IPS DF 19.7 (cell line): Measurements from ENCODE around the gene CSPG5.

Experiments used
- DNase-seq: peaks from one replicate; pipeline ENCODE4 v3.0.0-alpha.2; 2013; ENCODE audit warnings: low read depth, low spot score

Gene CSPG5

GRCh38 chr3:47586746-47587145, 8.1 kb upstream of the CSPG5 start:
- no peak for DNase-seq

GRCh38 chr3:47583320-47584075, 4.8 kb upstream of the CSPG5 start:
- no peak for DNase-seq

DNA sequence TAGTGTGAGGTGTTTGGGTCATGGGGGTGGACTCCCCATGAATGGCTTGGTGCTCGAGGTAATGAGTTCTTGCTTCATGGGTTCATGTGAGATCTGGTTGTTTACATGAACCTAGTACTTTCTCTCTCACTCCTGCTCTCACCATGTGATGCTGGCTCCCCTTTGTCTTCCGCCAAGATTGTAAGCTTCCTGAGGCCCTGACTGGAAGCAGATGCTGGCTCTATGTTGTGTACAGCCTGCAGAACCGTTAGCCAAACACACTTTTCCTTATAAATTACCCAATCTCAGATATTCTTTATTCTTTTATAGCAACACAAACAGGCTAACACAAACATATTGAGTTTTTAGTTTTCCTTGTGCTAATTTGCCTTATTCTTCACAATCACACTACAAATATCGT, 3.2 kb upstream of the CSPG5 start:
- no peak for DNase-seq

- no peak for DNase-seq
Observed at GRCh38 chr3:47581422-47581821, 2.8 kb upstream of the CSPG5 start.

DNA sequence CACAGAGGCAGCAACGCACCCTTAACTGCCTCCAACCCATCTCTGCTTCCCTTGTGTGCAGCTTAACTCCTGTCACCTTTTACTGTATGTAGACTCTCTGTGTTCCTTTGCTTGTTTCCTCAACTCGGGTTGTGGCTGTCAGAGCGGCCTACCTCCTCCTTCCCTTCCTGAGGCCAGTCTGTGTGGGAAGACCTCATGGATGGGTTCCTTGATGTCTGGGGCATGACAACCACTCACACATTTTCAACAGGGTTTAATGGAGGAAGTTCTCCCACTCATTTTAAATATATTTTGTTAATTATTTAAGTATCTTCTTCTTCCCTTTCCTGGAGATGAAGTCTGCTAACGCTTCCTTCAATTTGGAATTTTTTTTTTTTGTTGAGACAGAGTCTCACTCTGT, 1.8 kb upstream of the CSPG5 start:
- DNase-seq: no peak

DNA sequence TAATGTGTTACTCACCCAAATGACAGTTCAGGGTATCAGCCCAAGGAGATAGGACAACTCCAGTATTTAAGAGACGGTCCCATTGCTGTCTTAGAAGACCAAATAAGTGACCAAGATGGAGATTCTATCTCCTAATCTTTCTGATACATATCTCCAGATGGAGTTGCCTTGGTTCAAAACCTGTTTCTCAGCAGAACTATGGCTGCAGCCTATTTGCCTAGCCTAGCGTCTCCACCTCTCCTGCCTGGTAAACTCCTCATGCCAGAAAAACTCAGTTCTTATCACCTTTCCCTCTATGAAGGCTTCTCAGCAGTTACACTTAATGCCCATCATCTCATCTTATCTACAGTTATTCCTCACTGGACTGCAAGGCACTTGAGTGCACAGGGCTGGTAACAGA, 1.2 kb upstream of the CSPG5 start:
- no peak for DNase-seq

- no peak for DNase-seq
Observed at GRCh38 chr3:47578119-47578632, 489 bp downstream of the CSPG5 start.

DNA sequence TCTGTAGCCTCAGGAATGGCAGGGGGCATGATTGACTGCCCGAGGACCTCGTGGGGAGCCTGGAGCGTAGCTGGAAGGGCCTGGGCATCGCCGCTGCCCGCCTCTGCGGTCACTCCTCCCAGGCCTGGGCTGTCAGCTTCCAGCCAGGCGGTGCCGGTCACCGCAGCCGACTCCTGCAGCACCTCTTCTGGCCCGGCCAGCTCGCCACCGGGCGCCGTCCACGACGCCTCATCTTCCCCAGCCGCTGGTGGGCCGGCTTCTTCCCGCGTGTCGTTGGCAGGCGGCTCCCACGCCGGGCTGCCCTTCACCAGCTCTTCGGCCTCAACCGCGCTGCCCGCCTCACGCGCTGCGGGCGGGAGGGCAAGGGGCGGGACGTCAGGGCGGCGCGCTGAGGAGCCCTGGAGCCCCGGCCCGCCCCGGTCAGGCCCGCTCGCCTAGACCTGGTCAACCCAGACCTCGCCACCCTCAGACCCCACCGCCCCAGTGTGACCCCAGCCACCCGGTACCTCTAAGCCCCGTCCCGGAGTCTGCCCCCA, 1.0 kb downstream of the CSPG5 start:
- DNase-seq: no peak

DNA sequence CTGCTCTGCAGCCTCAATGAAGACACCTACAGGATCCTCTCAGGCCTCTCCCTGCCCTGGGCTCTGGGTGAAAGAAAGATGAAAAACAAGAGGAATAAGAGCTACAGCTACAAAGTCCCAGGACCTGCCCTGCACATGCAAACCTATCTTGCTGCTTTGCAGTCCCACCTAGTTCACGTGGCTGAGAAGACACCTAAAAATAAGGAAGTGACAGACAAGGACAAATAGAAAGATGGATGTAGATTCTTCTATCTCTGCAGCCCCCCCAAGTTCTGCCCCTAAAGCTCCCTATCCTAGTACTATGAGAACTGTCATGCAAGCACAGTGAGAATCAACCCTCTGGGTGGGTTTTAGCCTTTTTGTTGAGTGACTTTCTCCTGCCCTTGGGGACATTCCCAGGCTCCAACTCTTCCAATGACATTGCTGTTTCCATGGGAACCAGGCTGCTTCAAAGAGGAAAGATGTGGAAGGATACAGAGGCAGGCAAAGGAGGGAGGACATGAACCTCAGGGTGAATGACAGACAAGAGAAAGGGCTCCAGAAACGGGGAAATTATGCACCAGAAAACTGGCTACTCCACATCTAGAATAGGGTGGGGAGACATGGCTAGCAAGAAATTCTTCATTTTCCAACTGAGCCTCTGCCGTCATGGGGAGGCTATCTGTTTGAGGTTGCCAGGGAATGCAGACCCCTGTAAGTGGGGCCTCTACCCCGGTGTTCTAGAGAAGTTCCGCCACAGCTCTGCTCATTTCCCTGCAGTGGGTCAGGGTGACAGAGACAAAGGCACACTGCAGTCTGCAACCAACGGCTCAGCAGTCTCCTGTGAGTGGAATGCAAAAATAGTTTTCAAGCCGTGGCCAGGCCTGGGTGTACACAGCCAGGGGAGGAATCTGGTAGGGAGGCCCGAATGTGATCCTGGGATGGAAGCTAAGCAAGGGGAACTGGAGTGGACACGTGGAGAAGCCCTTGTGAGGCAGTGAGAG, 5.2 kb downstream of the CSPG5 start:
- no peak for DNase-seq

GRCh38 chr3:47571391-47572175, 7.1 kb downstream of the CSPG5 start:
- no peak for DNase-seq

DNA sequence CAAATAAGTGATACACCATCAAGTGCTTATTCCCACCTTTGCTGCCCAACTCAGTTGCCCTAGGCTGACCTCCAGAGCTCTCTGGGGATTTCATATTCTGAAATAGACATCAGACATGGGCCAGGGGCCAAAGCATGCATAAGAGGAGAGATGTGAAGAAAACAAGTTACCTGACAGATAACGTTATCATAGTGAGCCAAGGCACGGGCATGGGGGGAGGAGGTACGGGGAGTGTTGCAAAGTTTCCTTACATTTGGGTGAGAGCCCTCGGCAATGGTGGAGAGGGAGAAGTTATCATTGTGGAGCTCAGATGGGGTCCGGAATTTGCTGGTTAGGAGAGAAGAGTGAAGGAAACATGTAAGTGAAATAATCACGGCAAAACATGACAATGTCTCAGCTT, 9.8 kb downstream of the CSPG5 start:
- no peak for DNase-seq

- DNase-seq: no peak
Observed at GRCh38 chr3:47567149-47567548, 11.5 kb downstream of the CSPG5 start.

GRCh38 chr3:47566667-47567066, 12.0 kb downstream of the CSPG5 start:
- DNase-seq: no peak

GRCh38 chr3:47565734-47566550, 12.7 kb downstream of the CSPG5 start:
- no peak for DNase-seq

GRCh38 chr3:47556351-47556750, 22.3 kb downstream of the CSPG5 start:
- DNase-seq: no peak

GRCh38 chr3:47554335-47554734, 24.3 kb downstream of the CSPG5 start:
- no peak for DNase-seq

DNA sequence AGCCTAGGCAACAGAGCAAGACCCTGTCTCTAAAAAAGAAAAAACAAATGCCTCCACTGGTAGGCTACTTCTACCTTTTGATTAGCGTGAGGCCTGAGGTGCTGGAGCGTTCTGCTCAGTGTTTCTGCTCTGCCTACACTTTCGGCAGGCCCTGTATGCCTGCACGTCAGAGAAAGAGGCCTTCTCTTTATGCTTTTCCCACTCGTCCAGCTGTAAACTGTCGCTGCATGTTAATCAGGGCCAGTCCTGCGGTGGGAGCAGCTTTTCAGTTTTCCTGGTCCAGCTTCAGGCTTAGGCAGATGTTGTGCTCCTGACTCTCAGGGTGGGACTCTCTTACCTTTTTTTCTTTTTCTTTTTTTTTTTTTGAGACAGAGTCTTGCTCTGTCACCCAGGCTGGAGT, 25.3 kb downstream of the CSPG5 start:
- no peak for DNase-seq

DNA sequence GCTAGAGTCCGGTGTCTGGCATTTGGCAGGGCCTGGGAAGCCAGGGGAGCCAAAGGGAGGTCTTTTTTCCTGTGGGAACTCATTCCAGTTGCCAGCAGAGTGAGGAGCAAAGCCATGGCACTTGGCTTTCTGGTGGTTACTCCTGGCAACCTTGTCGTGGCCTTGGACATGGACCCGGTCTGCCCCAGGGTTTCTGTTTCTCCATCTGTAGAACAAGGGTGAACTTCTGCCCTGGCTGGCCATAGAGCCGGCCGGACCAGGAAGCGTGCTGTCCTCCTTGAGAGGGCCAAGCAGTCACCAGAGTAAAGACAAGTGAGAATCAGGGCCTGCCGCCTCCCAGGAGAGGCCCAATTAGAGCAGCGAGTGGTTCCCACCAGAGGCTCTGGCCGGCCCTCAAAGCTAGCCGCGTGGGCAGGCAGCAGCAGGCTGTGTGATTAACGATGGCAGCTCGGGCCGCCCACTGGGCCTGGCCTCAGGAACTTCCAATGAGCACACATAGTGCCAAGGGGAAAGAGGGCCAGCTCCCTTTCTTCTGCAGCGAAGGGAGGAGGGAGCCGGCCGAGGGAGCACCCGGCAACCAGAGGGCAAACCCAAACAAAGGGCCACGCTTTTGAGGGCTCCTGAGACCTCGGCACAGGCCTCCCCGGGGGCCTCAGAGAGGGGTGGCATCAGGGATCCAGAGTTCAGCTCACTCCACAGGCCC, 36.0 kb downstream of the CSPG5 start:
- DNase-seq: no peak

- DNase-seq: no peak
Observed at GRCh38 chr3:47541583-47542108, 37.0 kb downstream of the CSPG5 start.

GRCh38 chr3:47540281-47540680, 38.4 kb downstream of the CSPG5 start:
- DNase-seq: no peak
